ENCODE results near the gene TBC1D14. TPM values are rescaled to one million over a fixed set of nuclear protein-coding genes. Genes with fewer than 3 reads are reported as not detected.
A peak's percentile ranks its signal among the peaks of the same experiment; 100 is the strongest.

Gene TBC1D14
- total RNA-seq, 1 donor, result 39.4 TPM

GRCh38 chr4:7042503-7043283 is 133.1 kb downstream of the TBC1D14 start:
- peak overlapping the region; percentile 91 for H3K4me3 ChIP-seq (ENCODE audit: insufficient read depth, low read length)
- DNase-seq (ENCODE audit: insufficient read length, low spot score, missing footprints), result peak; percentile 100
- H3K4me1 ChIP-seq (ENCODE audit: insufficient read depth, low read length), result peaks cover 24% of the 10 kb centered on the region
- H2AFZ ChIP-seq (ENCODE audit: low read length), result peak overlapping the region; percentile 86
- H3K27me3 ChIP-seq (ENCODE audit: insufficient read depth, low read length), result no peaks in the 10 kb centered on the region
- peaks cover 39% of the 10 kb centered on the region for H4K20me1 ChIP-seq (ENCODE audit: insufficient read depth, low read length)
- TF ChIP-seq CTCF (IDR thresholded peaks at IDR 0.05; ENCODE audit: extremely low read depth, low read depth, low read length), result peak; percentile 14
- H3K36me3 ChIP-seq (ENCODE audit: insufficient read depth, low read length), result no peaks in the 10 kb centered on the region
- peak overlapping the region; percentile 80 for H3K4me2 ChIP-seq (ENCODE audit: insufficient read depth, low read length)
- no peaks in the 10 kb centered on the region for H3K9me3 ChIP-seq (ENCODE audit: low read depth, low read length)
- peak overlapping the region; percentile 83 for H3K27ac ChIP-seq (ENCODE audit: low read depth, low read length)
- peaks cover 45% of the 10 kb centered on the region for H3K79me2 ChIP-seq (ENCODE audit: insufficient read depth, low read length)

GRCh38 chr4:7043284-7044136 is 133.9 kb downstream of the TBC1D14 start, which contains the start of gene TADA2B:
TADA2B (plus strand) TSS chr4:7043372; CDS start chr4:7043580, 208 bp downstream.
- peaks cover 53% of the 10 kb centered on the region for H3K79me2 ChIP-seq (ENCODE audit: insufficient read depth, low read length)

GRCh38 chr4:7044137-7044930 is 134.7 kb downstream of the TBC1D14 start:
- Histone ChIP-seq H3K4me2 (ENCODE audit: insufficient read depth, low read length) (peak overlapping the region; percentile 99), H2AFZ (ENCODE audit: low read length) (peak overlapping the region; percentile 81), H4K20me1 (ENCODE audit: insufficient read depth, low read length) (peaks cover 52% of the 10 kb centered on the region), H3K4me3 (ENCODE audit: insufficient read depth, low read length) (peak overlapping the region; percentile 88), H3K36me3 (ENCODE audit: insufficient read depth, low read length) (no peaks in the 10 kb centered on the region), H3K4me1 (ENCODE audit: insufficient read depth, low read length) (peaks cover 24% of the 10 kb centered on the region), H3K27me3 (ENCODE audit: insufficient read depth, low read length) (no peaks in the 10 kb centered on the region), H3K79me2 (ENCODE audit: insufficient read depth, low read length) (peaks cover 60% of the 10 kb centered on the region), H3K27ac (ENCODE audit: low read depth, low read length) (peak overlapping the region; percentile 47), H3K9me3 (ENCODE audit: low read depth, low read length) (no peaks in the 10 kb centered on the region)
- peak; percentile 90 for DNase-seq (ENCODE audit: insufficient read length, low spot score, missing footprints)
- TF ChIP-seq CTCF (IDR thresholded peaks at IDR 0.05; ENCODE audit: extremely low read depth, low read depth, low read length), result no peak

More at GRCh38 chr4:7043284-7044136, 133.9 kb downstream of the TBC1D14 start, which contains the start of gene TADA2B:
- H3K4me3 ChIP-seq (ENCODE audit: insufficient read depth, low read length), result peak within 1 kb of the TSS; percentile 91
- peak; percentile 97 for DNase-seq (ENCODE audit: insufficient read length, low spot score, missing footprints)
- peaks cover 45% of the 10 kb centered on the region for H4K20me1 ChIP-seq (ENCODE audit: insufficient read depth, low read length)
- peaks cover 24% of the 10 kb centered on the region for H3K4me1 ChIP-seq (ENCODE audit: insufficient read depth, low read length)
- H2AFZ ChIP-seq (ENCODE audit: low read length), result peak within 1 kb of the TSS; percentile 86
- peak within 1 kb of the TSS; percentile 83 for H3K27ac ChIP-seq (ENCODE audit: low read depth, low read length)
- TF ChIP-seq CTCF (IDR thresholded peaks at IDR 0.05; ENCODE audit: extremely low read depth, low read depth, low read length), result no peak
- H3K9me3 ChIP-seq (ENCODE audit: low read depth, low read length), result no peaks in the 10 kb centered on the region
- H3K36me3 ChIP-seq (ENCODE audit: insufficient read depth, low read length), result no peaks in the 10 kb centered on the region
- H3K27me3 ChIP-seq (ENCODE audit: insufficient read depth, low read length), result no peaks in the 10 kb centered on the region
- peak within 1 kb of the TSS; percentile 99 for H3K4me2 ChIP-seq (ENCODE audit: insufficient read depth, low read length)

All from osteoblast (primary cell).